HG02571 (cell line): ENCODE measurements around the gene GFOD1.
"Not testable (repeated sequence)": the region's sequence is repeated elsewhere in the genome, so short reads cannot be mapped to it uniquely, and the experiment has no call there.

Experiments used
- ATAC-seq: cut with Tn5 transposase; IDR thresholded peaks from one replicate; pipeline ENCODE4 v1.9.1; 2021; ENCODE audit warnings: mild to moderate bottlenecking, moderate library complexity; ENCODE audit not compliant: unreplicated experiment

The GFOD1 gene

DNA sequence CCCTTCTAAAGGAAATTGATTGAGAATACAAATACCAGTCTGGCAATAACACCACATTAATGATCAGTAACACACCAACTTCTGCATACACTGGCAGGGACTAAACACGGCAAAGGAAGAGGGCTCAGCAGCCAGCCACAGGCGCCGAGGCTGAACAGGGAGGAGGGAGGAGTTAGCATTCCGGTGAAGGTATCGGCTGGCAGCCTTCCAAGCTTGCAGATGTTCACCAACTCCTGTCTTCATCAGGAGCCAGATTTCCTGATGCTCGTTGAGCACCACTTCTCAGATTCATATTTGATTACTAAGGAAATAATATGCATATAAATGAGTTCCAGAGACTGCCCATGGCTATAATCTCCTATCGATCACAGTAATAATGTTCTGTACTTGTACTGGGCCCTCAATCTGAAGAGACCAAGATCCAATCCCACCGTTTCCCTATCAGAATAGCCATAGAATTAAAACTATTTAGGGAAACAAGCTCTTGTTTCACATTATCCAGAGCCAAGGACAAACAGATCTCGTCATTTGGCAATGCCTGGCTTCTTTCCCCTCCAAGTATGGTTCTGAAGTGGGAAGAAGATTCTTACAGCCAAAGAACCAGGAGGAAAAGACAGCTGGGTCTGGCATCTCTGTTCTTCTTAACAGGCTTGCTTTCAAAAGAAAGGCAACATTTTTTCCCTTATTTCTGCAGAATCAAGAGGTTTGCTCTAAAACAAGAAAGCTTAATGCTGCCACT lies 42.2 kb downstream of the GFOD1 start:
- ATAC-seq = peak; percentile 59

DNA sequence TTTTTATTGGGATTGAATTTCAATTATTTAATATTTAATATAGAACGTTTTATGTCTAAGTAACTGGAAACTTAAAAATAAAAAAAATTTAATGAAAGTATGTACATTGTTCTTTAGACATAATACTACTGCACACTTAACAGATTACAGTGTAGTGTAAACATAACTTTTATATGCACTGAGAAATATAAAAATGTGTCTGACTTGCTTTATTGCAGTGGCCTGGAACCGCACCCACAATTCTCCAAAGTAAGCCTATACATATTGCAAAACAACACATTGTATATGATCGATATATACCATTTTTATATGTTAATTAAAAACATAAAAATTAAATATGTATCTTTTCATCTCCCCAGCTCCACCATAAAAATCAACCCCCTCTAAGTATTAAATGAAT lies 42.8 kb downstream of the GFOD1 start:
- ATAC-seq = no peak

DNA sequence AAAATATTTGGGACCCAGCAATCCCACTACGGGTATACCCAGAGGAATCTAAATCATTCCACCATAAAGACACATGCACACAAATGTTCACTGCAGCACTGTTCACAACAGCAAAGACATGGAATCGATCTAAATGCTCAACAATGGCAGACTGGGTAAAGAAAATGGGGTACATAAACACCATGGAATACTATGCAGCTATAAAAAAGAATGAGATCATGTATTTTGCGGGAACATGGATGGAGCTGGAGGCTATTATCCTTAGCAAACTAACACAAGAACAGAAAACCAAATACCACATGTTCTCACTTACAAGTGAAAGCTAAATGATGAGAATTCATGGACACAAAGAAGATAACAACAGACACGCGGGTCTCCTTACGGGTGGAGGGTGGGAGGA lies 43.4 kb downstream of the GFOD1 start:
- ATAC-seq = not testable (repeated sequence)

DNA sequence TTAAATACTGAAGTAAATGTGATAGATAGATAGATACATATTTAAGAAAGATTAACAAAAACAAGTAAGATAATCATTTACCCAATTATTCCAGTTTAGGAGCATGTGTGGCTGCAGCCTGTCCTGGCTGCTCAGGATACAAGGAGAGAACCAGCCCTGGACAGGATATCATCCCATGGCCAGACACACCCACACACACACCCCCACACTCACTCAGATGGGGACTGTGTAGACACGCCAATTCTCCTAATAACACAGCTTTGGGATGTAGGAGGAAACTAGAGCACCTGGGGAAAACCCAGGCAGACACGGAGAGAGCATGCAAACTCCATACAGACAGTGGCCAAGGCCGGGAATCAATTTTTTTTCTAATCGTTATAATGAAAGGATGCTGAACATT lies 45.6 kb downstream of the GFOD1 start:
- ATAC-seq = no peak

DNA sequence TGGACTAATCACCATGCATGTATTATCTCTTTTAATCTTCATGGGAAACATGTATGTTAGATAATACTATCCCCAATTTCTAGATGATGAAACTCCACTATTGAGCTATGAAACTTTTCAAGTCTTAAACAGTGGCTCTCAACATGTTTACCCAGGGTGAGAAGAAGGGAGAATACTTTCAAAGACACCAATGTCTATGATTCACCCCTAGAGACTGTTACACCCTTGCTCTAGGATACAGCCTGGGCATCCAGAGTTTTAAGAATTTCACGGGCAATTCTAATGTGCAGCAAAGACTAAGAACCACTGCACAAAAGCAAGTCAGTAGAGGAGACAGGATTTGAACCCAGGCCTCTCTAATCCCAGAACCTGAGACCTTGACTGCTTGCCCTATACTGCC lies 47.8 kb downstream of the GFOD1 start:
- ATAC-seq = no peak

DNA sequence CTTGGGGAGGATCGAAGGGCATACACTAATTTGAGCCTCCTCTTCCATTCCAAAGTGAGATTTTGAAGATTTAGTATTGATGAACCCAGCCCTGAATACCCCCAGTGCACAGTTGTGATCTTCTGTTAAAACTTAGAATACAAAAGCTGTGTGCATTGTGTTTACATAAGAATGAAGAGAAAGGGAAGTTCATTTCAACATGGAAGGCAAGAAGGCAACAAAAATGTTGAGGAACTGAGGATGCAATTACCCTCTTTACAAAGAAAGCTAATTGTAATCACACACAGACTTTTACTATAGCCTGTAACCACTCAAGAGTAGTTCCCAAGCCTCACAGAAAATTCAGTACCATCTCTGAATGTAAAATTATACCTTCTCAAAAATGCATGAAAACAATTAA lies 49.3 kb downstream of the GFOD1 start:
- ATAC-seq = no peak

DNA sequence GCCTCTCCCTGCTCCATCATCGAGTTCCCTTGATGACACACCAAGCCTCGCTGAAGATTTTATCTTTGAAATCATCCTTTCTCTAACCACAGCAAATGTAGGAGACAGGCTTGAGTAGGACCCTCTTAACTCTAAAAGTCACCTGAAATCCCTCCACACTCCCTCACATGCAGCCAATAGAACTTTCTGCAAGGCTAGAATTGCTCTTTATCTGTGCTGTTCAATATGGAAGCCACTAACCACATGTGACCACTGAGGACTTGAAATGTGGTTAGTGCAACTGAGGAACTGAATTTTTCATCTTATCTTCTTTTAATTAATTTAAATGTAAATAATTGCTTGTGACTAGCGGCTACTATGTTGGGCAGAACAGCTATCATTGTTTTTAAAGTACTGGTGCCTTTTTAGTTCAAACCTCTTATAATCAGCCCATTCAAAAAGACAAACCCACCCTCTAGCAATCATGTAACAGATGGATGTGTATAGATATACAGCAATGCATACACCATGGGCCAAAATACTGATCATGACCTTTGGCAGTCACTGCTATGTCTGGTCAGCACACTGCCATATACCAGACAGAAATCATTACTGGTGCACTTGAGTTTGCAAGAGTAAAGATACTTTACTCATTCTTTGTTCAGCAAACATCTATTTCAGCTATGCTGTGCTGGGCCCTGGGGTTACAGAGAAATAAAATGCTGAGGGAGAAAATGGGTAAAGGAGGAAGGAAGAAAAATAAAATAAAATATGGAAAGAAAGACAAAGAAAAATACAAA lies 50.0 kb downstream of the GFOD1 start:
- ATAC-seq = no peak

DNA sequence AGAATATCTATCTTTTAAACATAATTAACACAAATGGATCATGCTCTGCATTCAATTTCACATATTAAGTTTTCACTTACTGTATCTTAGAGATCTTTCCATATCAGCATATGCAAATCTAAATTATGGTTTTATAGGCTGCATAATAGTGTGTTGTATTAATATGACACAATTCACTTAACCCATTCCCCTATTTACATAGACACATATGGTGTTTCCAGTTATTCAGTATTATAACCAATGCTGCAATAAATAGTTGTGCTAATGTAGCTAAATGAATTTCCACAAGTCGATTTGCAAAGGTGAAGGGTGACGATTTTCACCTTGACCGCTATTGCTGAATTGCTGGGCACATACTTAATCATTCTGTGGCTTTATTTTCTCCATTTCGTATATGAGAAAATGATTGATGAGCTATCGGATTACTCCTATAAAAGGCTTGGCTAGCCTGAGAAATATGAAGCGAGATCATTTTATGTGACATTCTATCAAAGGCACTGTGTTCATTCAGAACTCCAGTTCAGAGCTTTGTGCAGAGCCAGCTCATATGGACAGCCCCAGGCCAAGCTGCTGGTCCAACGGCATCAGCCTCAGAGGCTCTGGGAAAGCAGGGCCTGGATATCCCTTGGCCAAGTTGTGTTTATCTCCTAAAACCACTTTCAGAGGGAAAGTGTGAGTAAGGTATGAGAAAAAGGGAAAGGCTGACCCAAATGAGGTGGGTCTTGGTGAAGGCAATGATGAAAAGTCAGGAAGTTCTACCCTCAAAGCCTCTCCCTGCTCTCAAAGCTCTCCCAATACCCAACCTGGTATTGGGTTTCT lies 50.8 kb downstream of the GFOD1 start:
- no peak for ATAC-seq

DNA sequence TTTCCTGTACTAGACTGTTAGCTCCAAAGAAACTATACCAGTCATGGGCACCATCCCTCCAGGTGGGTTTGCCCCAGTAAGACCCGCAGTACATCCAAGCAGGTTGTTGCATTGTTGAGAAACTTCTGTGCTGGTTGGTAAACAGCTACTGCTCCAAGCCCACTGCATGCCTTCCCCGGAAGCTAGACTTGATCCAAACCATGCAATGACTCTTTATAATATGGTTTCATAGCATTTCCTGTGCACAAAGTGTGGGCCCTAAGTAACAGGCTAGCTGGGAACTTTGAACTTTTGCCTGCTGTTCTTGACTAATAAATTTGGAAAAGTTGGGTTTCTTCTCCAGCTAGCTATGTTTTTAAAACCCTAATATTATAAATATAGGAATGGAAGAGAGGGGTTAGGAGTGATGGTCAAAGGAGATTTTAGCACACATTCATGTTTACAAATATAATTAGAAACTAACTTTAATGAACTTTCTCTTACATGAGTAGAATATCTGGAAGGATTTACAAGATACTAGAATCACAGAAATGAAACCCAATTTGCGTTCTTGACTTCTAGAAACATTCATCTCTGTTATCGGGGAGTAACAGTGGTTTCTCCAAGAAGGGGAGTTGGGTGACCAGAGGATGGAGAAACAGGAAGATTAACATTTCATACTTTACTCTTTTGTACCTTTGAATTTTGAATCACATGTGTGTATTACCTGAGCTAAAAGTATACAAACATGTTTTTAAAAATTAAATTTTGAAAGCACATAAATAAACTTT lies 51.7 kb downstream of the GFOD1 start:
- no peak for ATAC-seq

DNA sequence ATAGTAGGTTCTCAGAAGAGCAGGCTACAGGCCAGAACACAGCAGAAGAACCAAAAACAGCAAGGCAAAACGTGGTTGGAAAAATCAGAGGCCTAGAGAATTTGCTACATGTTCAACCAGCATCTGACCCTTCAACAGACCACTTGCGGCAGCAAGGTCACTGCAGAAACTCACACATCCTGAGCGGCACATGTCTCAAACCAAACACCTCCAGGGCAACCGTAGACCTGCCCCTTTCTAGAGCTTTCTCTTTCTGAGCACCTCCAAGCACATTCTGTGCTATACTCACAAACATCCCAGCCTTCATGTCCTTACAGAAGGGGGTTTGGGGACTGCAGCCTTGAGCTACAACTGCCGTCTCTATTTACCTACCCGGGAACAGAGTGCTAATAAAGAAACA lies 52.6 kb downstream of the GFOD1 start:
- ATAC-seq = no peak

DNA sequence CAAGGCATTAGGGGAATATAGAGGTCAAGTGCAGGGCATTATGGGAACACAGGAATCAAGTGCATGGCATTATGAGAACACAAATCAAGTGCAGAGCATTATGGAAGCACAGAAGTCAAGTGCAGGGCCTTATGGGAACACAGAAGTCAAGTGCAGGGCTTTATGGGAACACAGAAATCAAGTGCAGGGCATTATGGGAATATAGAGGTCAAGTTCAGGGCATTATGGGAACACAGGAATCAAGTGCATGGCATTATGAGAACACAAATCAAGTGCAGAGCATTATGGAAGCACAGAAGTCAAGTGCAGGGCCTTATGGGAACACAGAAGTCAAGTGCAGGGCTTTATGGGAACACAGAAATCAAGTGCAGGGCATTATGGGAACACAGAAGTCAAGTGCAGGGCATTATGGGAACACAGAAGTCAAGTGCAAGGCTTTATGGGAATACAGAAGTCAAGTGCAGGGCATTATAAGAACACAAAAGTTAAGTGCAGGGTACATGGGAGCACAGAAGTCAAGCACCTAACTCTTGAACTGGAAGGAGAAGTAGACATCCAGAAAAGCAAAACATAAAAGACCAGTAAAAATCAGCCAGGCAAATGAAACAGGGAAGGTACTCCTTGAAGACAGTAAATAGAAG lies 53.1 kb downstream of the GFOD1 start:
- not testable (repeated sequence) for ATAC-seq

DNA sequence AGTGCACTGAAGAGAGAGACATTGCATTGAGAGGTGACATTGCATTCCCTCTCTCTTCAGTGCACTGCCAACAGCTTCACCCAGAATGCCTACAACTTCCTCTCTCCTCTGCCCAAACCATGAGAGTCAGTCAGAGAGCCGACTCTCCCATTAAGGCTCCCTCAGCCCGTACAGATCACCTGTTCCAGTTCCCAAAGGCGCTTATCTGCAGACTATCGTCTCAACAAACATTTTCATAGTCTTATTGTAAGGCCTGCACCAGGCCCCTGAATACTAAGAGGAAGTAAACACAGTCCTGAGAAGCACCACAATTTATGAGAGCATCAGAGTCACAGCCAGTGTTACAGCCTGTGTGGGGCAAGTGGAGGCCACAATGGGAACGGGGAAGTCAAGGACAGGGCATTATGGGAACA lies 53.7 kb downstream of the GFOD1 start:
- ATAC-seq = no peak

DNA sequence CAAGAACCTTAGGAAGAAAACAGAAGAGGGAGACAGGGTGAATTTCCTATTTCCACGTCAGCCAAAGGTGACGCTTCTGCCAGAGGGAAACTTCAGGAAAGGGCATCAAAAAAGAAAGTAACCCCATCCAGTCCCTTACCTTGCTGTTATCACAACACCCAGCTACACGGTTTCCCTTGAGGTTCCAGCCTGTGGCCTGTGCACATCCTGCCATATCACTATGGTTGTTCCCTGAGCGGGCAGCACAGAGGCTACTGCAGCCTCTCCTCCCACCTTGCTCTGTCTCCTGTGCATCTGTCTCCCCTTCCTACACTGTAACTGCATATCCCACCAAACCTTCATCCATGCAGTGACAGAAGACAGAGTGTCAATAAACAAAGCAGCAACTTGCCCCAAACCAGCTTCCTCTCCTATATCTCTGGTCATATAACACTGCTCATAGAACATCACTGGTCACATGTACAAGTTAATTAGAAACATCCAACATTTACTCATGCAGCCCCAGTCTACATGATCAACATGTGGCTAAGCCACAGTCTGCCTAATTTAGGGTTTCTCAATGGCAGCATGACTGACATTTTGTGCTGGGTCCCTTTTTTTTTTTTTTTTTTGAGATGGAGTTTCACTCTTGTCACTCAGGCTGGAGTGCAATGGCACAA lies 54.7 kb downstream of the GFOD1 start:
- ATAC-seq = no peak

DNA sequence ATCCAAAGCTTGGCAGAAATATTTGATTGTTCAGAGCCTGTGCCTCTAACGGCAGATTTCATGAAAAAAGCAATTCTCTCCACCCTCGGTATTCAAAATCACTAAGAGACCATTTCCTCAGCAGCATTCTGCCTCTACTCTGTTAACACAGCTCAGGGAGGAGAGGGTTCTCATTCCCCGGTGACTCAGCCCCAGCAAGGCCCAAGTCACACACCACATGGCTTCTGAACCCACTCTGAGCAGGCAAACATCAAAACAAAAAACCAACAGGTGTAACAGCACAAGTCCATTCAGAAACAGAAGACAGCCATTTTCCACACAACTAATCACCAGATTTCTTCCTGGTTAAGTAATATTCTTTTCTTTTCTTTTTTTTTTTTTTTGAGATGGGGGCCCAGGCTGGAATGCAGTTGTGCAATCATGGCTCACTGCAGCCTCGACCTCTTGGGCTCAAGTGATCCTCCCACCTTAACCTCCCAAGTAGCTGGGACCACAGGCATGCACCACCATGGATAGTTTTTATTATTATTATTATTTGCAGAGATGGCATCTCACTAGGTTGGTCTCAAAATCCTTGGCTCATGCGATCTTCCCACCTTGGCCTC lies 55.4 kb downstream of the GFOD1 start:
- ATAC-seq = no peak

DNA sequence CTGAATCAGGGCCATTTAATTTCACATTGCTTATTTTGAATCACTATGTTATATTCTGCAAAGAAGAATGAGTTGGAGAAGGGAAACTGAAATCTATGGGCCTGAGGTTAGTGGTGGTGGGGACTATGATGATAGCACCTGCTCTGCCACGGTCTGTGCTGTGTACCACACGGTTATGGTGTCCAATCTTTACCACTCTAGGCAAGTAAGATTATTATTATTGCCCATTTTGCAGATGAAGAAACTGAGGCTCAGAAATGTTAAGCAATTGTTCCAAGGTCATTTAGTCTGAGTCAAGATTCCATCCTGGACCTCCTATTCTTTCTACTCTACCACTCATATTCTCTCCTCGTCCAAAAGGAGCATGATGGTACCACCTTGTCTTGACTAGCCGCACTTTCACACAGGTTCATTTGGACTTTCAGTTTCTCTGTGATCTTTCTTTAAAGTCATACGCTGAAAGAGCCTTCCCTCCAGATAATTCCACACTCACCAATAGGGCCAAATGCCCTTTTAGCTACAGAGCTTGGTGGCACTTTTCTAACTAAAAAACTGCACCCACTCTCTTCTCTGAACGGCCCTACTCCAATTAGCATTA lies 56.2 kb downstream of the GFOD1 start:
- ATAC-seq = no peak

DNA sequence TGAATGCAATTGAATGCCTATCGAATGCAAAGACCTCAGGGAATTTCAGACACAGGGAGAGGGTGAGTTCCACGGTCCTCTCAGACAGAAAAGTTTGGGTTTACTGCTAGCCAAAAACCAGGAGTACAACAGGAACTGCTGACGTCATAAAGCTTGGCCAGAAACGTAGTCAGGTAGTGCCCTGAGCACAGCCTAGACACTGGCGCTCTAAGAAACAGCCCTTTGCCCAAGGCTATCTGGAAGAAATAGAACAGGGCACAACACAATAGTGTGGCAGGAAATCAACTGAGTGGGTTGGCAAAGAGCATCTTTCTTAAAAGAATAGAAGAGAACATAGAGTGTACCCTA lies 58.0 kb downstream of the GFOD1 start:
- no peak for ATAC-seq

DNA sequence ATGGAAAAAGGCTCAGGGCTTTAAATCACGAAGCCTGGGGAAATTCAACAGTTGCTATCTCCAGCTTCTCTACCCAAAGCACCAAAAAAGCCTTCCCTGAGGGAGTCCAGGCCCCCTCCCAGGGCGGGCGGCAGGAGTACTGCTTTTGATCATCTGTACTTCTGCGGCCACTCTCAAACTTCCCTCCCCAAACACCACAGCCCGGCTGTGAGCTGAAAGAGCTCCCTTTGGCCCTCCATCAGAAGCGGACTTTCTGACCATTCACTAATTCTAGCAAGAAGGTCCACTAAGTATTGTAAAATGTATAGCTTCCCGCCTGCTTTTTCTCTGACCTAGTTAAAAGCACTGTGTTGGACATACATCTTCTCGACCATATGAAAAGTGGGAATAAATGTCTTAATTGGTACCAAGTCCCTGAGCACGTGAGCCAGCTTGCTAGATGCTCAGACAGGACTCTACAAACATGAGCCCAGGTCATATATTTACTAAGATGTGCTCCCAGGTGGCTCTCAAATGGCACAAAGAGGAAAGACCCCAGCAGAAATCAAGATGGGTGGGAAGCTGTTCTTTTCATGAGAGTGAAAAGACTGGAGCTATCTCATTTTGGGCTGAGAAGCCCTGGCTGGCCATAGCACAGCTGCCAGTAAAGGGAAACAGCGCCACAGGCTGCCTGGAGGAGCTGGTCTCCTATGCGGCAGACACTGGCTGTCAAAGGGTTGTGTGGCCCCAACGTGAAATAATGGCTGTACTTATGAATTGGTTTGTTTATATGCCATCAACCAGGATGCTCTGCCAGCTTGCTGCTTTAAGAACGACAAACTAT lies 58.6 kb downstream of the GFOD1 start:
- peak; percentile 26 for ATAC-seq
